ENCODE measurements around the gene KLHL29. TPM values are rescaled to one million over a fixed set of nuclear protein-coding genes. Genes with fewer than 3 reads are reported as not detected.

Gene KLHL29
- total and polyA plus RNA-seq, 2 donors (not counting 3 experiments of a cell fraction or from before 2014, with no cell fraction given): 4.6 to 12.7 TPM

- Histone ChIP-seq H3K4me1 (ENCODE audit: control insufficient read depth, extremely low read depth, insufficient read depth, low read length) (no peaks in the 10 kb centered on the region), H2AFZ (ENCODE audit: low read depth, low read length) (no peak overlapping the region), H4K20me1 (replicated peaks; ENCODE audit: control insufficient read depth, extremely low read depth, insufficient read depth, low read length) (no peaks in the 10 kb centered on the region), H3K36me3 (ENCODE audit: control insufficient read depth in 2 of 2, extremely low read depth in 1 of 2, insufficient read depth in 2 of 2, low read length in 2 of 2) (no peaks in the 10 kb centered on the region), H3K27ac (ENCODE audit: insufficient read depth, low read depth, low read length) (no peak overlapping the region), H3K27me3 (ENCODE audit: control insufficient read depth in 2 of 2, insufficient read depth in 2 of 2, low read length in 2 of 2) (no peaks in the 10 kb centered on the region), H3K4me2 (ENCODE audit: insufficient read depth, low read length) (no peak overlapping the region), H3K9me3 (replicated peaks; ENCODE audit: control insufficient read depth, insufficient read depth, low read length) (no peaks in the 10 kb centered on the region), H3K79me2 (ENCODE audit: control insufficient read depth, insufficient read depth, low read length) (no peaks in the 10 kb centered on the region), H3K9ac (replicated peaks; ENCODE audit: extremely low read depth, insufficient read depth, low read length) (no peak overlapping the region), H3K9me1 (replicated peaks; ENCODE audit: control insufficient read depth, extremely low read depth, insufficient read depth, low read length) (no peaks in the 10 kb centered on the region), H3K4me3 (replicated peaks in 1 of 3; ENCODE audit: insufficient read depth in 1 of 3, low read depth in 1 of 3, low read length in 3 of 3) (no peak overlapping the region)
- ChIA-PET CTCF (no interaction called here), POLR2A (no interaction called here)
- BruUV-seq (replicated peaks): no TSS peak
- DNase-seq (ENCODE audit: low read depth, low spot score) (no peak), FAIRE-seq (no peak)
- TF ChIP-seq POLR2AphosphoS5 (IDR thresholded peaks at IDR 0.05; ENCODE audit: insufficient read depth, low read depth, low read length) (no peak), MYC (IDR thresholded peaks at IDR 0.05; ENCODE audit: low read depth, low read length) (no peak)
- intact Hi-C loops (cut with micrococcal nuclease): no loop called here
- dilution Hi-C loops (cut with MboI; ENCODE audit: extremely low pct_ligation_motif_present, low sequenced_read_pairs): no loop called here
Measured at GRCh38 chr2:23681356-23682140, 296.6 kb downstream of the KLHL29 start.

- Histone ChIP-seq H4K20me1 (replicated peaks; ENCODE audit: control insufficient read depth, extremely low read depth, insufficient read depth, low read length) (no peaks in the 10 kb centered on the region), H3K27ac (ENCODE audit: insufficient read depth, low read depth, low read length) (no peak overlapping the region), H3K9ac (replicated peaks; ENCODE audit: extremely low read depth, insufficient read depth, low read length) (no peak overlapping the region), H3K4me3 (replicated peaks in 1 of 3; ENCODE audit: insufficient read depth in 1 of 3, low read depth in 1 of 3, low read length in 3 of 3) (no peak overlapping the region), H3K36me3 (ENCODE audit: control insufficient read depth in 2 of 2, extremely low read depth in 1 of 2, insufficient read depth in 2 of 2, low read length in 2 of 2) (no peaks in the 10 kb centered on the region), H3K79me2 (ENCODE audit: control insufficient read depth, insufficient read depth, low read length) (no peaks in the 10 kb centered on the region), H3K9me3 (replicated peaks; ENCODE audit: control insufficient read depth, insufficient read depth, low read length) (no peaks in the 10 kb centered on the region), H3K9me1 (replicated peaks; ENCODE audit: control insufficient read depth, extremely low read depth, insufficient read depth, low read length) (no peaks in the 10 kb centered on the region), H3K4me2 (ENCODE audit: insufficient read depth, low read length) (no peak overlapping the region), H2AFZ (ENCODE audit: low read depth, low read length) (no peak overlapping the region), H3K27me3 (ENCODE audit: control insufficient read depth in 2 of 2, insufficient read depth in 2 of 2, low read length in 2 of 2) (no peaks in the 10 kb centered on the region), H3K4me1 (ENCODE audit: control insufficient read depth, extremely low read depth, insufficient read depth, low read length) (no peaks in the 10 kb centered on the region)
- DNase-seq (ENCODE audit: low read depth, low spot score) (no peak), FAIRE-seq (no peak)
- intact Hi-C loops (cut with micrococcal nuclease) (no loop called here), dilution Hi-C loops (cut with MboI; ENCODE audit: extremely low pct_ligation_motif_present, low sequenced_read_pairs) (no loop called here)
- TF ChIP-seq POLR2AphosphoS5 (IDR thresholded peaks at IDR 0.05; ENCODE audit: insufficient read depth, low read depth, low read length): no peak
- no peak for TF ChIP-seq CTCF (IDR thresholded peaks at IDR 0.05; ENCODE audit: extremely low read depth in 1 of 2, insufficient read depth in 1 of 2, low read depth in 1 of 2, low read length in 2 of 2)
- no peak for TF ChIP-seq FOS (IDR thresholded peaks at IDR 0.05; ENCODE audit: borderline replicate concordance, insufficient read depth, low read length)
- no peak for TF ChIP-seq JUN (IDR thresholded peaks at IDR 0.05; ENCODE audit: borderline replicate concordance, insufficient read depth, insufficient read length, low read depth)
- TF ChIP-seq EZH2 (IDR thresholded peaks at IDR 0.05; ENCODE audit: borderline replicate concordance, low read depth, low read length, severe bottlenecking): no peak
- no peak for TF ChIP-seq GATA2 (IDR thresholded peaks at IDR 0.05; ENCODE audit: insufficient read depth, insufficient read length, low read depth, low read length)
- no peak for TF ChIP-seq MYC (IDR thresholded peaks at IDR 0.05; ENCODE audit: low read depth, low read length)
- no peak for TF ChIP-seq MAX (IDR thresholded peaks at IDR 0.05; ENCODE audit: insufficient read depth, insufficient read length)
- no peak for TF ChIP-seq POLR2A (IDR thresholded peaks at IDR 0.05; ENCODE audit: low read depth, low read length)
- no TSS peak for BruUV-seq (replicated peaks)
- CTCF ChIA-PET: no interaction called here
- POLR2A ChIA-PET: no interaction called here
Measured at GRCh38 chr2:23682481-23682880, 297.5 kb downstream of the KLHL29 start.

Measured in endothelial cell of umbilical vein (primary cell).